Neural crest cell (in vitro differentiated cells): Measurements from ENCODE around the gene RPS27L. TPM values are rescaled to one million over a fixed set of nuclear protein-coding genes. Genes with fewer than 3 reads are reported as not detected.

Experiments used
- DNase-seq: peaks from one replicate; pipeline ENCODE4 v3.0.0; 2021; ENCODE audit warnings: low read depth, mixed read lengths, low spot score
- H3K27ac Mint-ChIP-seq: one replicate; pipeline ENCODE4 v1.8.0; 2021; ENCODE audit warnings: mild to moderate bottlenecking, mixed read lengths; ENCODE audit not compliant: unreplicated experiment
- H3K27me3 Mint-ChIP-seq: 2 replicates; pipeline ENCODE4 v1.8.0; 2021; ENCODE audit warnings: low read depth, mild to moderate bottlenecking, mixed read lengths
- H3K36me3 Mint-ChIP-seq: 2 replicates; pipeline ENCODE4 v1.8.0; 2021; ENCODE audit warnings: low read depth, mild to moderate bottlenecking, mixed read lengths
- H3K4me1 Mint-ChIP-seq: 2 replicates; pipeline ENCODE4 v1.8.0; 2021; ENCODE audit warnings: mixed read lengths
- H3K4me3 Mint-ChIP-seq: one replicate; pipeline ENCODE4 v1.8.0; 2021; ENCODE audit warnings: mild to moderate bottlenecking, mixed read lengths
- H3K9me3 Mint-ChIP-seq: 2 replicates; pipeline ENCODE4 v1.8.0; 2021; ENCODE audit warnings: mixed read lengths
- long read RNA-seq: library from polyadenylated mRNA; unstranded; transcript quantifications from one replicate; pipeline ENCODE4 v2.0.0, GENCODE V29; 2020
- total RNA-seq: library from RNA; stranded (reverse); gene quantifications from 2 replicates; pipeline ENCODE4 v1.2.1, GENCODE V29; 2021
- TF ChIP-seq, protein P1 (sequence below): fragments of 200-600 bp; sonication (generic); conservative IDR thresholded peaks from 2 replicates; pipeline ENCODE4 v1.5.0; 2021; ENCODE audit warnings: antibody characterized with exemption, mild to moderate bottlenecking

Gene RPS27L
- 85.2 and 86.6 TPM in 2 replicates for total RNA-seq
- long read RNA-seq, full-length matches to known transcripts, result 31 of 37 reads
- long read RNA-seq, partial matches to known transcripts, result 2 of 37 reads
- long read RNA-seq, other reads (novel, unspliced or antisense), result 4 of 37 reads

DNA sequence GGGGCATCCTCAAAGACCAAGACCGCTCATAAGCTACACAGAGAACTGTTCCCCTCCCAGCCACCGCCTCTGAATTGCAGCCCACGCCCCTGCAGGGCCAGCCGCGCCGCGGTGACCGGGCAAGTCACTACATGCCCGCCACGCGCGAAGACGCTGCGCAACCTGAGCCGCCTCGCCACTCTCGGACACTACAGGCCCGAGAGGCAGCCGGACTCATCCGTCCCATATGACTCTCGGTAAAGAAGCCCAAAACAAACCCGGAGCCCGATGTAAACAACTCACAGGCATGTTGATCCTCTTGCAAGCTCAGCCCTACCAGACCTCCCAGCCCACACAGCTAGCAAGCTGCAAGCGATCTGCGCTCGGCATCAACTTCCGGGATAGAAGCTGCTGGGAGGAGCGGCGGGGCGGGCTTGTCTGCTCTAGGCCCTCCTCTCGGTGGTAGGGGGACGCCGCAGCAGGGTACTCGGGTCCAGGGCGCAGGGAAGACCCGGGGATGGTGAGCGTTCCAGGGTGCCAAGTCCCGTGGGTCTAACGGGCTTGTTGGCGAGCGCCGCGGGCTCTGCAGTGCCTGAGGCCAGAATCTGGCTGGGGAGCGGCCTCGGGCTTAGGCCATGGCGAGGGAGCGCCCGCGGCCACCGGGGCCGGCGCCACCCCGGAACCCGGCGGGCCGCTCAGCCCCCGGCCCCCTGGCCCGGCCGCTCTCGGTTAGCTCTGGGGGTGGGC lies at the start of gene RPS27L:
Gene RPS27L (minus strand): TSS at position 360 of the 726 bp plus-strand sequence. CDS start 72 bp downstream, at position 288.
- H3K4me3 Mint-ChIP-seq, result peak within 1 kb of the TSS; percentile 100
- H3K4me1 Mint-ChIP-seq, result peaks cover 30% of the 10 kb centered on the region
- TF ChIP-seq, protein P1, sequence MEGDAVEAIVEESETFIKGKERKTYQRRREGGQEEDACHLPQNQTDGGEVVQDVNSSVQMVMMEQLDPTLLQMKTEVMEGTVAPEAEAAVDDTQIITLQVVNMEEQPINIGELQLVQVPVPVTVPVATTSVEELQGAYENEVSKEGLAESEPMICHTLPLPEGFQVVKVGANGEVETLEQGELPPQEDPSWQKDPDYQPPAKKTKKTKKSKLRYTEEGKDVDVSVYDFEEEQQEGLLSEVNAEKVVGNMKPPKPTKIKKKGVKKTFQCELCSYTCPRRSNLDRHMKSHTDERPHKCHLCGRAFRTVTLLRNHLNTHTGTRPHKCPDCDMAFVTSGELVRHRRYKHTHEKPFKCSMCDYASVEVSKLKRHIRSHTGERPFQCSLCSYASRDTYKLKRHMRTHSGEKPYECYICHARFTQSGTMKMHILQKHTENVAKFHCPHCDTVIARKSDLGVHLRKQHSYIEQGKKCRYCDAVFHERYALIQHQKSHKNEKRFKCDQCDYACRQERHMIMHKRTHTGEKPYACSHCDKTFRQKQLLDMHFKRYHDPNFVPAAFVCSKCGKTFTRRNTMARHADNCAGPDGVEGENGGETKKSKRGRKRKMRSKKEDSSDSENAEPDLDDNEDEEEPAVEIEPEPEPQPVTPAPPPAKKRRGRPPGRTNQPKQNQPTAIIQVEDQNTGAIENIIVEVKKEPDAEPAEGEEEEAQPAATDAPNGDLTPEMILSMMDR, result no peak
- H3K9me3 Mint-ChIP-seq, result no peaks in the 10 kb centered on the region
- H3K36me3 Mint-ChIP-seq, result peaks cover 2% of the 10 kb centered on the region
- peak within 1 kb of the TSS; percentile 98 for H3K27ac Mint-ChIP-seq
- DNase-seq, result peak; percentile 81
- H3K27me3 Mint-ChIP-seq, result no peaks in the 10 kb centered on the region

DNA sequence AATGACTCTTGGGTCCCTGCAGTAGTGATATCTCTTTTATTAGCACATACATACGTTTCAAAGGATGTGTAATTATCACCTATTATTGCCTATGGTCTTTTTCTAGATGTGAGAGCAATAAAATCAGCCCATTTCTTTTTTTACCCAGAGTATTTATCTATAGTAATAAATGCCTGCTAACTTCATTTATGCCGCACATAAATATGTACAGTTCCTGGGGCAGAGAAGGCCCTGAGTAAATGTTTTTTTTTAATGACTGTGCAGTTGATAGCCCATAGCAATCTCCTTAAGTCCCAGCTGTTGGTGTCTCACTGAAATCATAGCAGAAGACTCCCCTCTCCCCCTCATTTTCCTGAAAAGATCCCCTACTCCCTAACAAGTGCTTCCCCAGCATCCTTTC lies 48.8 kb upstream of the RPS27L start:
- Mint-ChIP-seq H3K27ac (no peak overlapping the region), H3K9me3 (peaks cover 7% of the 10 kb centered on the region), H3K27me3 (no peaks in the 10 kb centered on the region), H3K4me3 (no peak overlapping the region), H3K4me1 (peaks cover 48% of the 10 kb centered on the region), H3K36me3 (peaks cover 9% of the 10 kb centered on the region)
- DNase-seq, result no peak
- TF ChIP-seq, protein P1, result no peak

DNA sequence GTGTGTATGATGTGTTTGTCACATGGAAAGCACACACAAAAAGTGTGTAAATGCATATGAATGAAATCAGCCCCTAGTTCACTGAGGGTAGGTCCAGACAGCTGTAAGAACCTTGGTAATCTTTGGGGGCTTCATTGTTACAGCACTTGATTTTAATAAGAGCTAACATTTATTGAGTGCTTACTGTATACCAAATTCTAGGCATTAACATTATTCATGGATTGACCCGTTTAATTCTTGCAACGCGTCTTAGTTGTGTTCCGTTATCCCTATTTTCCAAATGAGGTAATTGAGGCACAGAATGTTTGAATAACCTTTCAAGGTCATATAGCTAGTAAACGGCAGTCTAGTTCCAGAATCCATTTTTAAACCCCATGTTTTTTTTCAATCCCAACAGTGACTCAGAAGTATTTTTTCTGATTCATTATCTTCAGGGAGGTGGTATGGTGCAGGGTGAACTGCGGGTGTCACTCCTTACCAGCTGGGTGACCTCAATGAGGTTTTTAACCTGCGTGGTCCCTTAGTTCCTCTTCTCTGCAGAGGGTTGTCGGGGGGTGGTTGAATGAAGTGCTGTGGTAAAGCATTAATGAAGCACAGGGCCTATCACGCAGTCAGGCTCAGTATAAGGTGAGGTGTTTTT lies 46.3 kb upstream of the RPS27L start:
- no peak overlapping the region for H3K27ac Mint-ChIP-seq
- H3K9me3 Mint-ChIP-seq, result peaks cover 7% of the 10 kb centered on the region
- H3K27me3 Mint-ChIP-seq, result no peaks in the 10 kb centered on the region
- no peak overlapping the region for H3K4me3 Mint-ChIP-seq
- no peak for DNase-seq
- TF ChIP-seq, protein P1, result no peak
- peaks cover 14% of the 10 kb centered on the region for H3K36me3 Mint-ChIP-seq
- peaks cover 44% of the 10 kb centered on the region for H3K4me1 Mint-ChIP-seq

DNA sequence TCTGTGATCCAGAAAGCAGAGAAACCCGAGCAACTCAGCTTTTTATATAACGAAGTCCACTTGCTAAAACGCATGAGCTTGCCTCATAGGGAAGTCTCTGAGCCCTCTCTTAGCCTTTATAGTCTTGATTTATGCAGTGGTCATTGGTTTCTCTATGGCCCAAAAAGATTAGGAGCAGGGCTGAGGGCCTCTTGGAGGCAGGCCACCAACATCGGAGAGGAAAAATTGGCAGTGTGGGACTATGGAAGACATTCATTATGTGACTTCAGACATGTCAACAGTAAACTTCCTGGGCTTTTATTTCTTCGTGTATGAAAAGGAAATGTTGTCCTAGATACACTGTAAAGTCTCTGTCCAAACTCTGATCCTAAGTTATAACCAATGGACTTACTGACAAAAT lies 45.6 kb upstream of the RPS27L start:
- TF ChIP-seq, protein P1, result no peak
- peaks cover 44% of the 10 kb centered on the region for H3K4me1 Mint-ChIP-seq
- no peak overlapping the region for H3K27ac Mint-ChIP-seq
- no peaks in the 10 kb centered on the region for H3K27me3 Mint-ChIP-seq
- peaks cover 12% of the 10 kb centered on the region for H3K36me3 Mint-ChIP-seq
- no peak for DNase-seq
- no peak overlapping the region for H3K4me3 Mint-ChIP-seq
- H3K9me3 Mint-ChIP-seq, result peaks cover 7% of the 10 kb centered on the region

DNA sequence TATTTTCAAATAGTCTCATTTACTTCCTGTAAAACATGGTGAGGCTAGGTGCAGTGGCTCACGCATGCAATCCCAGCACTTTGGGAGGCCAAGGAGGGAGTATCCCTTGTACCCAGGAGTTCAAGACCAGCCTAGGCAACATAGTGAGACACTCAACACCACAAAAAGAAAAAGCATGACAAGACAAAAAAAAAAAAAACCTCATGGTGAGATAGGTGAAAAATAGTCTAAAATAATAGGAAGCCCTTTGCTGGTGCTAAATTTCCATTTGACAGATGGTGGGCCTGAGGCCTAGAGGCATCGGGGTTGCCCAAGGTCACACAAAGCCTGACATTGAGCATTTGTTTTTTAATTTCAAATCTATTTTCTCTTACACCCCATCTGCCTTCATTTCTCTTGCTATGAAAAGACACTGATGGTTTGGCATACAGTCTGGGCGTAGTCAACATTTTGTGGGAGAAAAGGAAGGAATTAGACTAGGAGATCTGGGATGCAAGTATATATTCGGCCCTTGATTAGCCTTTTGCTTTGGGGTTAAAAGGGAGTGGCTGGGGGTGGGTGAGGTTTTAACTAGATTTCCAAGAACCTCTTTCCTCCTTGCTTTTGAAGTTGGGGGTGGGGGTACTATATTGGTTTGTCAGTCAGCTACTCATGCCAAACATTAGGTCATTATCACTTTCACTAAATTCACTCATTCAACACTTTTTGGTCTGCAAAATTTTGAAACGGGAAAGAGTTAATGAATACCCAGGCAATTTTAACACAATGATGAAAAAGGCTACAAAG lies 43.4 kb upstream of the RPS27L start:
- TF ChIP-seq, protein P1, result no peak
- peaks cover 45% of the 10 kb centered on the region for H3K4me1 Mint-ChIP-seq
- H3K27ac Mint-ChIP-seq, result no peak overlapping the region
- no peak for DNase-seq
- H3K9me3 Mint-ChIP-seq, result peaks cover 4% of the 10 kb centered on the region
- peaks cover 4% of the 10 kb centered on the region for H3K36me3 Mint-ChIP-seq
- H3K4me3 Mint-ChIP-seq, result no peak overlapping the region
- H3K27me3 Mint-ChIP-seq, result no peaks in the 10 kb centered on the region
